ENCODE measurements around the gene MNT.

Gene MNT

DNA sequence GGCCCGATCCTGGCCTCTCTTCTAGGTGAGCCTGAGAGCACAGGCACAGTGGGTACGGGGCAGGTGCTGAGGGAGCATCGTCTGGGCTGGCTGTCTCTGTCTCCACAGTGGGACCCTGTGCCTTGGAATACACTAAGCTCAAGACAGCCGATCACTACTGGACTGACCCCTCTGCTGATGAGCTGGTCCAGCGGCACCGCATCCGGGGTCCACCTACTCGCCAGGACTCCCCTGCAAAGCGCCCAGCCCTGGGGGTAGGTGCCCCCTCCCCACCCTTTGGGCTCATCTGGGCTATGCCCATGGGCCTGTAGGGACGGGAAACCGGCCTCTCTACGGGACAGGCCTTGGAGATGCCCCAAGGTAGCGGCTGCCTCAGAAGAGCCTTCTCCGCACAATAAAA is 38.0 kb downstream of the MNT start:
- DNase-seq: no peak

- DNase-seq: no peak
Observed at GRCh38 chr17:2362416-2362815, 38.4 kb downstream of the MNT start.

DNA sequence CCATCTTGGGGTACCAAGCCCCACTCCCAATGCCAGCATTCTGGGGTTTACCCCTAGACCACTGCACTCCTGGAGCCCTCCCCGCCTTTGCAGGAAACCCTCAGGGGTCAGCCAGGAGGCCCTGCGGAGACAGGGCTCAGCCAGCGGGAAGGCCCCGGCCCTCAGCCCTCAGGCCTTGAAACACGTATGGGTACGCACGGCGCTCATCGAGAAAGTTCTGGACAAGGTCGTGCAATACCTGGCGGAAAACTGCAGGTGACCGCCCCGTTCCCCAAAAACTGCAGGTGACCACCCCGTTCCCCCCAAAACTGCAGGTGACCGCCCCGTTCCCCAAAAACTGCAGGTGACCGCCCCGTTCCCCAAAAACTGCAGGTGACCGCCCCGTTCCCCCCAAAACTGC is 38.8 kb downstream of the MNT start:
- no peak for DNase-seq

GRCh38 chr17:2361010-2361760 is 39.7 kb downstream of the MNT start:
- DNase-seq: no peak

DNA sequence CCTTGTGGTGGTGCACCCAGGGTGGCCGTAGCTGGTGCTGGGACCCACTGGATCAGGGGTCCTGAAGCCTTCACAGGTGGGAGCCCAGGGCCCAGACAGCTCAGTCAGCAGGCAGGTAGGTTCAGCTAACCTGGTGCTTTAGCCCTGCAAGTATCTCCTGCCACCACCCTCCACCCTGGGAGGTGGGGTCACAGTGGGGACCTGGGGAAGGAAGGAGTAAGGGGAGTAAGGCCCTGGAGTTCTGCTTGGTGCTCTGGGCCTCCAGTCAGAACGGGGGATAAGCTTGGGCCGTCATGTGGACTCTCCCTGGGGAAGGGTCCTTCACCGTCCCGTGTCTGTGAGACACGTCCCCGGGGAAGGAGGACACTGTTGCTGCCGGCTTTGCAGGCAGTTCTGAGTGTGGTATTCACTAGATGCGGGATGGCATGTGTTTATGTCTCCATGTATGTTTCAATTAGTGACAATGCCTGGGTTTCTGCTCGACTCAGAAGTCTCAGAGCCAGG is 42.9 kb downstream of the MNT start:
- DNase-seq: no peak

DNA sequence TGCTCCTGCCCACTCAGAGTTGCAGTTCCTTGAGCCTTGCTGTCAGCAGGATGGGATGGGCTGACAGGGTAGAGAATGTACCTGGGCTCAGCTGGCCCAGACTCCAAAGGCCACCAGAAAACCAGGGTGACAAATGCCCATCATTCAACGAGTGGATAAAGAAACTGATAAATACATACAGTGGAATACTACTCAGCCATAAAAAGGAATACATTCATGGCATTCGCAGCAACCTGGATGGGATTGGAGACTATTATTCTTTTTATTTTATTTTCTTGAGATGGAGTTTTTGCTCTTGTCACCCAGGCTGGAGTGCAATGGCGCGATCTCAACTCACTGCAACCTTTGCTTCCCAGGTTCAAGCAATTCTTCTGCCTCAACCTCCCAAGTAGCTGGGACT is 43.6 kb downstream of the MNT start:
- DNase-seq: no peak

DNA sequence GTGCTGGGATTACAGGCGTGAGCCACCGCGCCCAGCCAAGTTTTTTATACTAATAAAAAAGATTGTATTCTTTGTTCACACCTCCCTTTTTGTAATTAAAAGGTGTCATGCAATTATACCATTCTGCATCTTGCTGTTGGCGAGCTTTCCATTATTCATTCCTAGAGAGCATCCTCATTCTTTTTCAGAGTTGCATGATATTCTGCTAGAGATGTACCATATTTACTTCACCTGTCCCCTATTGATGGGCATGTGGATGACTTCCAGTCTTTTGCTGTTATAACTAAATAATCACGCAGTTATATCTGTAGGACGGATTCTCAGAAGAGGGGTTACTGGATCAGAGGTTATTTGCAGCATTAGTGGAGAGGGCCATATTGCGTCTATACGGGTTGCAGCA is 46.5 kb downstream of the MNT start:
- no peak for DNase-seq

DNA sequence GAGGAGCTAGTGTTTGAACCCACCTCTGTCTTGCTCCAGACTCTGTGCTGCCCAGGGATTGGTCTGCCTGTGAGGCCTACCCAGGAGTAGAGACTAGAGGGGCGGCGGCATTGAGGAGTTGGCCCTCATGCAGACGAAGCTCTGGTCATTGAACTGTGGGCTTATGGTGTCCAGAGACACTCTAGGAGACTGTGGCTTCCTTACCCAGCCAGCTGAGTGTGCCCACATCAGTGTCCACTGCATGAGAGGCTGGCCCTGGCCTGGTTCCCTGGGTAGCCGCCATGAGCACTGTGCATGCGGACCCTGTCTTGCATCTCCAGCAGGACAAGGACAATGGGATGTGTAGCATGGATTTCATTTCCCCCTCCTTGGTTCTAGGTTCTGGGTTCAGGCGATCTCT is 49.6 kb downstream of the MNT start:
- no peak for DNase-seq

GRCh38 chr17:2347805-2348685 is 52.8 kb downstream of the MNT start:
- DNase-seq: peak; percentile 98 to 99

DNA sequence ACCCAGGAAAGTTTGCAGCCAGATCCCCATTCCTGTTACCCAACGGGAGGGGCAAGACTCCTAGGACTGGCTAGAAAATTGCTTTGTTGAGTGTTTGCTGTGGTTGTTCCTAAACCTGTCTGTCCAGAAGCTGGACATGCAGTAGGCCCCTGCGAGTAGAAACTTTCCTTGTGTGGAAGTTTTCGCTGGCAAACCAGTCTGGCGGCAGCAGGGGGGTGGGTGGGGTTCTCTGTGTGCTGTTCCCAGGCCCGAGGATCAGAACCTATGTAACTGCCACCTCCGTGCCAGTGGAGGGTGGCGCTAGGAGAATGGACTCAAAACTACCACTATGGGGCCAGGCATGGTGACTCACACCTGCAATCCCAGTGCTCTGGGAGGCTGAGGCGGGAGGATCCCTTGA is 54.4 kb downstream of the MNT start:
- DNase-seq: no peak

- DNase-seq: no peak
Observed at GRCh38 chr17:2344528-2344927, 56.3 kb downstream of the MNT start.

DNA sequence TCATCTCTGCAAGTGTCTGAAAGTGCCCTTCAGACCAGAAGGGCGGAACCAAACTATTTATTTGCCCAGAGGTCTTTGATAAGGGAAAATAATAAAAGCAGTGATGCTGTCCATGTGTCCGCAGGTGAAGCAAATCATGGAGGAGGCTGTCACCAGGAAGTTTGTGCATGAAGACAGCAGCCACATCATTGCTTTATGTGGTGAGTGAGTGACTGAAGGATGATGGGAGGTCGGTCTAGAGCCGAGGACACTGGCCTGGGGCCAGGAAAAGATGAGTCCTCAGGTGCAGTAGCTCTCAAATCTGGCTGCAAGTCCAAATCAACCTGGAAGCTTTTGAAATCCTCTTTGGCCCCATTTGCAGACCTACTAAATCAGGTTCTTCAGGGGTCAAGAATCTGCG is 57.4 kb downstream of the MNT start:
- no peak for DNase-seq

DNA sequence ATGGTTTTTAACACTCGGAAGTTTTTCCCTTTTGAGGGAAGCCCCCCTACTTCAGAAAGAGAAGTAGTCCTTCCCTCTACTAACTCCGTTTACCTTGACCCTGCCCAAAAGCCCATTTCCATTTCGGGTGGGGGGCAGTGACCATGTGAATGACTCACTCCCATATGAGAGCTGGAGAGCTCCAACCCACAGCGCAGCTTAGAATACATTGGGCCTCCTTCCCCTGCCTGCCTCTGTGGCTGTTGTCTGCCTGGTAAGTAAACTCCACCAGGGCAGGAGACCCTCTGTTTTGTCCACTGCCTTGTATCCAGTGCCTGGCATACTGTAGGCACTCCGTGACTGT is 62.6 kb downstream of the MNT start:
- no peak for DNase-seq

GRCh38 chr17:2337544-2338314 is 63.1 kb downstream of the MNT start:
- DNase-seq: peak in 1 of 2 experiments; percentile 9

- peak in 1 of 2 experiments; percentile 65 for DNase-seq
Observed at GRCh38 chr17:2336852-2337543, 63.9 kb downstream of the MNT start, which contains the start of gene SGSM2. SGSM2 (plus strand) TSS chr17:2337501; CDS start chr17:2337689, 188 bp downstream.

DNA sequence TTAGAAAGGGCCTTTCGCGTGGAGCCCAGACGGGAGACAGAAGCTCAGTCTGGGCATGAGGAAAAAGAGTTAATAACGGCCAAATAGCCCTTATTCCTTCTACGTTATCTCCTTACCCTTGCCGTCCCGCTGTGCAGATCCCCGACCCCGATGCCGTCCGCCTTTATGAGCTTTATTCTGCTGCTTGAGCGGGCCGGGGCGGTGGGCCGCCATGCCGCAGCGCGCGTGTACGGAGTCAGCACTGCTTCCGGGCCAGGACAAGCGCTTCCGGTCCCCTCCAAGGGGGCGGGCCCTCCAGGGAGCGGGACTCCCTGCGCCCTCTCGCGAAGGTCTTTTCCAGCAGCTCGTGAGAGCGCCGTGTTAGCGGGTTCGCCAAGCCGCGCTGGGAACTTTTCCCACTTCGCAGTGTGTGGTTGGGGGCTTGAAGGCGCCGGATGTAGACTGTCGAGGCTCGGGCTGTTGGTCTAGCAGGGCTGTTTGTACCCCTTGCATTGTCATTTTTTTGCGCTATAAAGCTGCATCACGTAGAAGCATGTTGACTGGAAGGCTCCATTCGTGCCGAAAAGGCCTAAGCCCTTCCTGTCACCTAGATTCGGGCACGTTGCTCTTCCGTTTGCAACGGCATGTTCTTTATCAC is 64.5 kb downstream of the MNT start, which contains the start of gene TSR1:
TSS of gene TSR1 (minus strand) at position 243 of the 637 bp plus-strand sequence. CDS start at position 213, 30 bp downstream.
- peak; percentile 72 to 87 for DNase-seq

- no peak for DNase-seq
Observed at GRCh38 chr17:2335726-2336214, 65.1 kb downstream of the MNT start.

Measured in NCI-H524 (cell line).